Central memory CD4-positive, alpha-beta T cell (primary cell): ENCODE data around the gene CHGA.

Experiments used
- DNase-seq: peaks from one replicate; pipeline ENCODE4 v3.0.0; 2022

The CHGA gene

GRCh38 chr14:92905667-92906066 is 17.3 kb upstream of the CHGA start:
- no peak for DNase-seq

DNA sequence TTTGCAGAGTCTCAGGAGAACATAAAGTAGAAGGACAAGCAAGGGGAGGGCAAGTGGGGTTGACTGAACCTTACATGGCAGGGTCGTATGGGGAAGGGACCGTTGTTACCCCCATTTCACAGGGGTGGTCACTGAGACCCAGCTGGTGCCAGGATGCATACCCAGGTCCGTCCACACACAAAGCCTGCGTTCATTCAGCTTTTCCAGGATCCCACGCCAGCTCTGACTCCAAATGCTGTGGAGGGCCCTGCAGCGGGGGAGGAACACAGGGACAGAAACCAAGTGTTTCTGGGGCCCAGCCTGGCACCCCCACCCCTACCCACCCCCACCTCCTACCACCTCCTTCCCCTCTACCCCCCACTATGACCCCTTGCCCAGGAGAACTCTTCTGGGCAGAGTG is 16.5 kb upstream of the CHGA start:
- no peak for DNase-seq

DNA sequence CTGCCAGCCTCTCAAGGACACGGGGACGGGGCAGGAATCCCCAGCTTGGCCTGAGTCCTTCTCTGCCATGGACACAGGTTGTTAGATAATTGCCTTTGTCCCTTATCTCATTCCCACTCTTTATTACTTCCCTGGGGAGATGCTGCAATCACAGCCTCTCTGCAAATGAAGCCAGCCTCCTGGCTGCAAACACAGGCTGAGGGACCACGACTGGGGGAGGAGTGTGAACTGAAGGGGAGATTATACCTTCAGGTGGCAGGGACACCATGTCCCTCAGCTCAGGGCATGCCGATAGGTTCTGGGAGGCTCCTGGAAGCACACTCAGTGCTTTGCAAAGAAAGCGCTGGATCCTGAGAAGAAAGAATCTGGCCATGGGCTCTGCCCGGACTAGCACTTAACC is 16.1 kb upstream of the CHGA start:
- no peak for DNase-seq

- DNase-seq, result no peak
Measured at GRCh38 chr14:92907316-92907911, 15.5 kb upstream of the CHGA start.

DNA sequence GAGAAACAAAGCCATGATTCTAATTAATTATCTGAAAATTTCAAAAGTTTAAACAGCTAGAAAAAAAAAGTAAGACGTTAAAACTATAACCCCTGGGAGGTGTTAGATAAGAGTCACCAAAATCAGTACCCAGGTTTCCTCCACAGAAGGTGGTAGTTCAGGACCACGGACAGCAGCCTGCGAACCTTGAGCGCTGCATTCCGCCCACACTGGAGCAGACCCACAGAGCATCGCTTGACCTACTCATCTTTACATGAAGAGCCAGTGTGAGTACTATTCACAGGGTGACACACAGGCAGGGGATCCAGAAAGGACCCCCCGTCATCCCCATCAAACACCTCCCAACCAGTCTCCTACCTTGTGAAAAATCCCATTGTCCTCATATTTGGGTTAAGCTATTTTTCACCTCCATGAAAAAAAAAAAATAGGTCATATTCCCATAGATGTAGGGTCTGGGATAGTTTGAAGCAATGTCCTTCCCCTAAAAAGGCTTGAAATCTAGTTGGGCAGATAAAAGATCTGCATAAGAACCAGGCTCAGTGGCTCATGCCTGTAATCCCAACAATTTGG is 8.8 kb upstream of the CHGA start:
- DNase-seq, result no peak

GRCh38 chr14:92916201-92916600 is 6.7 kb upstream of the CHGA start:
- no peak for DNase-seq

DNA sequence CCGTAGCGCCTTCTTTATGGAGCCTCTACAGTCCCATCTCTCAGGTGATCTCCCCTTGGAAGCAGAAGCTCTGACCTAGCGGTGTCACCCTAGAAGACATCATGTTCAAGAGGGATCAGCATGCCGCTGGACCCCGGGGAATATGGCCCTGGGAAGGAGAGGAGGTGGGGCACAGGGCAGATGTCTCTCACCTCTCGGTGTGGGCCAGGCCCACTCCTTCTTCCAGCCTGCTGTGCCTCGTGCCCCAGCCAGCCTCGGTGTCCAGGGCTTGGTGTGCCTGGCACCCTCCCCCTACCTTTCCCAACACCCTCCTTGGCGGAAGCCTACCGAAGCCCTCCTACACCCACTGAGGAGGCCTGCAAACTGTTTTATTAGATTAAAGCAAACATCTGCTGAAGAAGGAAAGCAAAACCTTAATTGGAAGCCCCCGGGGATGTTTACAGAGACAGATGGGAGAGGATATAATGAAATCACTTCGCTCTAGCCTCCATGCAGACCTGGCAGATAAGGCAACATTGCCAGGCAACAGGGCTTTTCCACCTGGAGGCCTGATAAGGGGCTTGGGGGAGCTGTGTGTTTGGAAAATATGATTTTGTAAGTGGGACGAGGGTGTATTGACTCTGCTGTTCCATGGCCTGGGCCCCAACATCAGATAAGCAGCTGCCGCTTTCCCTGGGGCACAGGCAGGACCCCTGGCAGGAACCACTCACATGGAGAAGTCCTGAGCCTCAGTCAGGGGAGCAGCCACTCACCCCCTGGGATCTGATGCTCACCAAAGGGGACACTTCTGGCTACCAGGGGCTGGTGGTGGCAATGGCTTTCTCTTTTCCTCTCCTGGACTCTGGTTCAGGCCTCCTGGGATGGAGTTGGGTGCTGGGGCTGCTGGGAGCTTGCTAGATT is 5.7 kb upstream of the CHGA start:
- no peak for DNase-seq

DNA sequence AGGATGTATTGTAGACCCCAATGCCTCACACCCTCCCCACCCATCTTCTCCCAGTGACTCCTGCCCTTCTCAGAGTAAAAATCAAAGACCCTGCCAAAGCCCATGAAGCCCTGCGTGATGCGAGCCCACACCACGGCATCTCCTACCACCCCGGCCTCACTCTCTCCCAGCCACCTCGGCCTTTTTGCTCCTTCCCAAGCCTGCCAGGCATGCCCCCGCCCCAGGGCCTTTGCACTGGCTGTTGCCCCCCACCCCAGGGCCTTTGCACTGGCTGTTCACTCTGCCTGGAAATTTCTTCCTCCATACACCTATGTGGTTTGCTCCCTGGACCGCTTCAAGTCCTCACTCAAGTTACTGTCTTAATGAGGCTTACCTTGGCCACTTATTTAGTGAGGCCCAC is 5.0 kb upstream of the CHGA start:
- no peak for DNase-seq

- no peak for DNase-seq
Measured at GRCh38 chr14:92920001-92920400, 2.9 kb upstream of the CHGA start.

DNA sequence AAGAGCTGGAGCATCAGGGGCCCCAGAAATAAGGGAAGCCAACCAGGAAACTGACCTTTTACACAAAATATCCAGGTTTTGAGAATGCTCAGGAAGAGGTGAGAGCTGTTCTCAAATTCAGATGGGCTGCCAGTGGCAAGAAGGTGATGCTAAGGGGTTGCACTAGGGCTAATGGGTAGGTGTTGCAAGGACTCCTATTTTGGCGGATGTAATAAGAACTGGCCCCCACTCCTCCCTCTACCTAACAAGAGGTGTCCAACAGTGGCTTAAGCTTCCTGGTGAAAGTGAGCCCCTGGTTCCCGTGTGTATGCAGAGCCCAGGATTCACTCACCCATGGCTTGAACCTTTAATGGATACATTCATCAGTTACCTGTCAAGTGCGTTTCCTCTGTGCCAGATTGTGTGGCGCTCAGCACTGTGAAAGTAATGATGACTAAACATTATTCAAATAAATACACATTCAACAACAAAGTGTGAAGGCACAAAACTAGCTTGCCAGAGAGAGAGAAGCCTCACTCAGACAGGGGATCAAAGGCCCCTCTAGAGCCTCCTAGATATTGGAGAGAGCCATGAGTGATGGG is 705 bp upstream of the CHGA start:
- no peak for DNase-seq

- no peak for DNase-seq
Measured at GRCh38 chr14:92923744-92924103, 774 bp downstream of the CHGA start.

GRCh38 chr14:92924247-92924646 is 1.3 kb downstream of the CHGA start:
- DNase-seq, result no peak

GRCh38 chr14:92925446-92925845 is 2.5 kb downstream of the CHGA start:
- no peak for DNase-seq

DNA sequence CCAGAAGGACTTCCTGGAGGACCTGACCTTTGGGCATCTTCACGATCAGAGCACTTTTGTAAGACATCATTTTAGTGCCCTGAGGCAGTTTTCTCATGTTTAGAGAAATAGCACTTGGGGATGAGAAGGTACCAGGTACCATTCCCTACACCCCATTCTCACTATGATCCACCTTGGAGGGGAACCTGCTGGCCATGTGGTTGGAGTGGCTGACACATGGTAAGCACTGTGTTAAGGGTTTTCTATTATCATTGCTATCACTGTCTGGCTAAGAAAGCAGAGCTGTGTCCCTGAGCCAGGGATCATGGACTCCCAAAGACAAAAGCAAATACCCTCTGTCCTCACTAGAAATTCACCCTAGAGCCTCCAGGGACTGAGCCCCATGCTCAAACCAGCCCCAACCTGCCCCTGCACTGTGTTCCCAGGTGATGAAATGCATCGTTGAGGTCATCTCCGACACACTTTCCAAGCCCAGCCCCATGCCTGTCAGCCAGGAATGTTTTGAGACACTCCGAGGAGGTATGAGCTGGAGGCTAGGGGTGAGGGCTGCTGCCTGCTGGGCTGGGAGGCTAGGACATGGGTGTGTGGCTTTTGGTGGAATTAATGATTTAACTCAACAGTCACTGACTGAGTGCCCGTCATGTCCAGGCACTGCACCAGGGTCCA is 3.4 kb downstream of the CHGA start:
- DNase-seq, result no peak

DNA sequence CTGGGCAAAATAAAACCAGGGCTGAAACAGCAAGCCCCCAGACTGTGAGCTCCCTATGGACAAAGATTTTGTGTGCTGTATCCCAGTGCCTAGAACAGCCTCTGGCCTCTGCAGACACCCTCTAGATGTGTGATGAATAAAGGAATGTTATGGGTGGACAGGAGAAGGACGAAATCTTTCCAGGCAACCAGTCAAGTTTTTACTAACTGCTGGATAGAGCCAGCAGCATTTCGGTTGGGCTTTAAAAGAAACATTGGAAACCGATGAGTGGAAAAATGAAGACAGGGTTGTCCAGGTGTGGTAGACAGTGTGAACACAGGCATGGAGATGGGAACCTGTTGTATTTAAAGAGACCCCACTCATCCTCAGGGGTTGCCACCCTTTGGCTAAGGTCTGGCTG is 4.0 kb downstream of the CHGA start:
- no peak for DNase-seq

DNA sequence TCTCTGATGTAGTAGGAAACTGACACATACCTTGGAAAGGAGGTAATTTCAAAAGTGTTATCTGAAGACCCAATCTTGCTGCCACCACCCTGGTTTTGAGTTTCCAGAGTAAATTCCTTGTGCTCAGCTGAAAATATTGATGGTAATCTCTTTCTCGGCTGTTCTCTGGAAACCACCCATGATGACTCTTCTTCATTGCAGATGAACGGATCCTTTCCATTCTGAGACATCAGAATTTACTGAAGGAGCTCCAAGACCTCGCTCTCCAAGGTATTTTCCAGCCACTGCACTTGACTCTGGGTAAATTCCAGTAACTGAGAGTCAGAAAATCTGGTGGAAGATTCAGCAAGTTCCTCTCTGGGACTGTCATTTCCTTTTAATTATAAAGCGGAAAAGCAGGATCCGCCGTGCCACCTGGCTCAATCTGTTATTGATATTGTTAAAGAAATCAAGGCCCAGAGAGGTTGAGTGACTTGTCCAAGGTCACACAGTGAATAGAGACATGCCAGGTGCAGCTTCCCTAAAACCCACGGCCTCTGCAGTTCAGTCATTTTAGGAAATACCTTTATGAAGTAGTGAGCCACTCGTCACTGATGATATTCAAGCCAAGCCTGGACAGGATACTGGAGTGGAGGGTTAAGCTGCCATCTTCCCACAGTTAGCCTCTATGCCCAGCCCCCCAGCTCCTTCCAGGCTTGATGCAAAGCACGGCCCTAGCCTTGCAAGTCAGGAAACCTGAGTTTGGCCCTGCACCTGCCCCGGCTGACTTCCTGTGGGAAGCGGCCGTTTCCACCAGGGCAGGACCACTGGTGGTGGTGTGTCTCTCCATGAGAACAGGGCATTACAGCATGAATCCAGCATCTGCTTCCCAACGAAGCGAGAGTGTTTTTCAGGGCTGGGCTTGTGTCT is 4.7 kb downstream of the CHGA start:
- DNase-seq, result no peak

GRCh38 chr14:92928258-92928629 is 5.3 kb downstream of the CHGA start:
- DNase-seq, result no peak

DNA sequence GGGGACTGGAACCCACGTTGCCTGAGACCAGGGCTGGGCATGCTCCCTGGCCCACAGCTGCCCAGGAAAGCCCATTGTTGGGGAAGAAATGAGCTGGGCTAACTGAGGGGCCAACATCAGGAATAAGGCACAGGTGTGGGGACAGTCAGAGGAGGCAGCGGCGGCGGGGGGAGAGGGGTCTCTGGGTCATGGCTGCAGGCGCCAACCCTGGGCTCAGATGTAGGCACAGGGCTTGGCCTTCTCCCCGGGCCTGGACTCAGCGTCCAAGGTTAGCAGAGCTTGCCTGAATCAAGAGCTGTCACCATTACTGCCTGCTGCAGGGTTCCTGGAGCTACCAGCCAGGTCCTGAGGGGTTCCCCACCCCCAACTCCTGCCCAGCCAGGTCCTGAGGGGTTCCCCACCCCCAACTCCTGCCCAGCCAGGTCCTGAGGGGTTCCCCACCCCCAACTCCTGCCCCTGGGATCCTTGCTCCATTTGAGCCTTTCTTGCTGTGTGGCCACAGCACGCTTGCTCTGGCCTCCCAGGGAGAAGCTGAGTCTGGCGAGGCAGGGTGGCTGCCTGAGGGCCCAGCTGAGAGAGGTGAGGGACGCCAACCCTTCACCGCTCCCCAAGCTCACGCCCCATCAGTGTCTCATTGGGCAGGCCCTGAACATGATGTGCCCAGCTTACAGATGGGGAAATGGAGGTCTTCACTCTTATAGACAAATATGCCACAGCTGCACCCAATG is 6.2 kb downstream of the CHGA start:
- DNase-seq, result no peak

GRCh38 chr14:92929689-92930608 is 7.0 kb downstream of the CHGA start:
- no peak for DNase-seq
